Activated T-helper 9 cell treated with anti-CD3 and anti-CD28 coated beads, Interleukin-2, amount 50 U/mL, for 16 hours (primary cell): ENCODE measurements around the gene CYB5D1.
"Not testable (repeated sequence)": the region's sequence is repeated elsewhere in the genome, so short reads cannot be mapped to it uniquely, and the experiment has no call there.

Experiments used
- DNase-seq: peaks from one replicate; pipeline ENCODE4 v3.0.0-alpha.2; 2020; ENCODE audit warnings: low read depth

The CYB5D1 gene

GRCh38 chr17:7856011-7856810 lies 1.6 kb upstream of the CYB5D1 start:
- DNase-seq, result no peak

GRCh38 chr17:7856811-7857712 lies 741 bp upstream of the CYB5D1 start, which contains the start of gene NAA38:
TSS of gene NAA38 (minus strand) at chr17:7857559. CDS start at chr17:7857463, 96 bp downstream.
- peak; percentile 84 for DNase-seq

GRCh38 chr17:7858522-7858810 lies 663 bp downstream of the CYB5D1 start:
- DNase-seq, result no peak

DNA sequence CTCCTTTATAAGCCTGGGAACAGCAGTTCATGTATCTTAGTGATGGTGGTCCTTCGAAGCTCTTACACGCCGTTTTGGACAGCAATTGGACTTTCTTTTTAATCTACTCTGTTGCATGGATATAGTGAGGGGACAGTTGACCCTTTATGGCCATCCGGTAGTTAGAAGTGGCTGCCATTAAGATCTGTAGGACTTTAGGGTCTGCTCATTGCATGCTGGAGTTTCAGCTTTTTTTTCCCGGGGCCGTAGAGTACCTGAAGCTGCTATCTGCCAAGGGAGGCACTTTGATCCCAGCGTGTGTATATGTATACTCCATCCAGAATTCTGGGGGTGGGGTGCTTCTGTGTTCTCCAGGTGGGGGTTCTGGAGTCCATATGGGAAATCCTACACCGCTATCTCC lies 1.2 kb downstream of the CYB5D1 start:
- no peak for DNase-seq

DNA sequence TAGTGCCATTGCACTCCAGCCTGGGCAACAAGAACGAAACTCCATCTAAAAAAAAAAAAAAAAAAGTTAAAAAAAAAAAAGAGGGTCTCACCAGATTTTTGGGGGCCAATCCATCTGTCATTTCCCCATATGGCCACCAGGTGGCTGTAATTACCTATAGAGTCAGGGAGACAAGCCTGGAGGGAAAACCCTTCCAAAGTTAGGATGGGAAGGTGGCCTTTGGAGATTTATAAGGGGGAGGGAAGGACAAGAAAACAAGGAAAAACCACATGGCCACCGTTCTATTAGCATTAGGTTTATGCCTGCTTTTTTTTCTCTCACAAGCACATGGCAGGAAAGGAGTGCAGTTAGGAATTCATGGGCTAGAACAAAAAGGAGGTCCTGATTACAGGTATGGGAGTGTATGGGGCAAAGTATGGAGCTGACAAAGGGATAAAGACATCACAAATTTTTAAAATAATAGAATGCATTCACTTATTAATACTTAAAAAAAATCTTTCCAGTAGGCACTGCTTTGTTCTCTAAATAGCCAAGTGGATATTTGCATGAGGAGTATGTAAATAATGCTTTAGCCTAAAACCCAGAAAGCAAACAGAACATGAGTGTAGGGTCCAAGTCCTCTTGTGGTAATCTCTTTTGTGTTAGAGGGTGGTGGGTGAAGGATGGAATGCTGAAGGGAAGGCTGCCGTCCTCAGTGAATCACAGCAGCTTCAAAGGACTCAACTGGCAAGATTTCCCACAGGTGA lies 5.1 kb downstream of the CYB5D1 start:
- DNase-seq, result no peak

DNA sequence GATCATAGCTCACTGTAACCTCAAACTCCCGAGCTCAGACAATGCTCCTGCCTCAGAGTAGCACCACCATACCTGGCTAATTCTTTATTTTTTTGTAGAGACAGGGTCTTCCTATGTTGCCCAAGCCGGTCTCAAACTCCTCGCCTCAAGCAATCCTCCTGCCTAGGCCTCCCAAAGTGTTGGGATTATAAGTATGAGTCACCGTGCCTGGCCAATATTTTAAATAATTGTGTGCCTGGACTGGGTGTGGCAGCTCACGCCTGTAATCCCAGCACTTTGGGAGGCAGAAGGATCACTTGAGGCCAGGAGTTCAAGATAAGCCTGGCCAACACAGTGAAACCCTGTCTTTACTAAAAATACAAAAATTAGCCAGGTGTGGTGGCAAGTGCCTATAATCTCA lies 6.6 kb downstream of the CYB5D1 start:
- not testable (repeated sequence) for DNase-seq

DNA sequence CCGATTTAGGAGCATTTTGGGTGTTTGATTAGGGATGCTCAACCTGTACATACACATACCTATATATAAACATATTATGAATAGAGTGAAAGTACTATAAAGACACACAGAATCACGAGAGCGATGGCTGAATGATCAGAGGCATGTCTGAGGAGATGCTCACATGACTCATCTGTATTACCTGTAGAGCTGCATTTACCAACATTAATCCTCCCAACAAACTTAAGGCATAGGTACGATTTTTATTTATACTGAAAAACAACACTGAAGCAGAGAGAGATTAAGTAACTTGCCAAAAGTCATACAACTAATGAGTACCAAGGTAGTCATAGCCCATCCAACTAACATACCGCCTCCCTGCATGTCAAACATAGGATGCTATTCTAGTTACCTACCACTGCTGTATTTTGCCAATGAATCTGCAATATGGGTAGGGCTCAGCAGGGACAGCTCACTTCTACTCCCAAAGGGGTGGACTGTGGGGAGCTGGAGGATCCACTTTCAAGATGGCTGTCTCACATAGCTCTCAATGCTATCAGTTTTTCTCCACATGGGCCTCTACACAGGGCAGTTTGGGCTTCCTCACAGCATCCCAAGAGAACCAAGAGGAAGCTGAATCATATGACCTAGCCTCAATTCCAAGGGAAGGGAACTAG lies 7.3 kb downstream of the CYB5D1 start:
- no peak for DNase-seq

DNA sequence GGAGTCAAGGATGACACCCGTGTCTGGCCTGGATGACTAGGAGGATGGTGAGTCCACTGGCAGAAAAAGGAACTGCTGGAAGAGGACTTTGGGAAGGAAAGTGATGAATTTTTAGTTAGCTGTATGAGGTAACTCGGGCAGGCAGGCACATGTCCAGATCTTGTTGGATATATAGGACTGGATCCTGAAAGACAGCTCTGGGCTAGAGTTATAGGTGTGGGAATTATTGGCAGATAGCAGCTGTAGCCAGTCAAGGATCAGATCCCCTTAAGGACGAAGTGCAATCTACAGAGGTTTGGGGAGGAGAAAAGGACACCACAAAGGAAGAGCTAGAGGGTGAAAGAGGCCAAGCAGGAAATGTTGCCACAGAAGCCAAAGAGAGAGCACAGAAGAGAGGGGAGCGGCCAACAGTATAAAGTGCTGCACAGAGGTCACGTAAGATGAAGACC lies 10.1 kb downstream of the CYB5D1 start:
- DNase-seq, result no peak

- DNase-seq, result no peak
Measured at GRCh38 chr17:7873051-7873450, 15.2 kb downstream of the CYB5D1 start.

- DNase-seq, result no peak
Measured at GRCh38 chr17:7875804-7876370, 18.1 kb downstream of the CYB5D1 start.

GRCh38 chr17:7878234-7878633 lies 20.4 kb downstream of the CYB5D1 start:
- DNase-seq, result no peak

GRCh38 chr17:7880076-7880868 lies 22.5 kb downstream of the CYB5D1 start:
- no peak for DNase-seq

GRCh38 chr17:7881276-7882054 lies 23.7 kb downstream of the CYB5D1 start:
- no peak for DNase-seq

DNA sequence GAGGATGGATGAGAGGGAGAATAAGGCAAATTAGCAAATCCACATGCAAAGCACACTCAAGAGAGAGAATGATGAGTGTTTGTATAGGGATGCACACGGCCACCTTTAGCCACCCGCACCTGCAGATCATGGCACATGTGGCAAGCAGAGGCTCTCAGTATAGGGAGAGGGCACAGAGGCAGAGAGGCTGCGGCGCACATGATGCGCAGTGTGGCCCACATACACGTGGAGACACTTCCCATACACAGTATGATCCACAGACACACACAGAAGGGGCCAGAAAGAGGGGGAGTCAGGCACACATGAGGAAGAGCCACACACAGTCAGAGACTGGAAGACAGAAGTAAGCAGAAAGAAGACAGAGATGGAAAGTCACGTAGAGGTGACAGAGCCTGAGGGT lies 24.3 kb downstream of the CYB5D1 start:
- no peak for DNase-seq

- no peak for DNase-seq
Measured at GRCh38 chr17:7882629-7883028, 24.8 kb downstream of the CYB5D1 start.

DNA sequence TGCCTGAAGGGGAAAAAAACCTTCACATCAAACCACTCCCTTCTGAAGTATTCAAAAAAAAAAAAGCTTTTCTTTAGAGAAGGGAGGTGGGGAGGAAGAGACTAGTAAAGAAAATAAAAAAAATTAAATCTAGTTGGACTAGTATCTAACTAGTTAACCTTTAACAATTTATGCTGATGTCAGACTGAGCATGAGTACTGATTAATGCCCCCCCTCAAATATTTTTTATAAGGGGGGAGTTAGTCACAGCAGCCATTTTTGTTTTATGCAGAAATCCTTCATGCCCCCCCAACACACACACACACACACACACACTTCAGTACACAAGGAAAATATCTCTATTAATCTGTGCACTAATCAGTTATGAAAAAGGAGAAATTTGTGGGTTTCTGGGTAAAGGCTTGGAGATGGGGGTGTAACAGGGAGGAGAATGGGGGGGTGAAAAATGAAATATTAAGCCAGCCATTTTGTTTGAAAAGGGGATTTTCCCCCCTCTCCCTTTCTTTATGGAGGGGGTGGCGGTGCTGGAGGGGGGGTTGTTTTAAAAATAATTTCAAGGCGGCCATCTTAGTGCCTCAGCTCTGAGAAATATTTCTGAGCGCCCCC lies 26.1 kb downstream of the CYB5D1 start:
- DNase-seq, result no peak

GRCh38 chr17:7884581-7885366 lies 27.0 kb downstream of the CYB5D1 start:
- DNase-seq, result peak; percentile 34

DNA sequence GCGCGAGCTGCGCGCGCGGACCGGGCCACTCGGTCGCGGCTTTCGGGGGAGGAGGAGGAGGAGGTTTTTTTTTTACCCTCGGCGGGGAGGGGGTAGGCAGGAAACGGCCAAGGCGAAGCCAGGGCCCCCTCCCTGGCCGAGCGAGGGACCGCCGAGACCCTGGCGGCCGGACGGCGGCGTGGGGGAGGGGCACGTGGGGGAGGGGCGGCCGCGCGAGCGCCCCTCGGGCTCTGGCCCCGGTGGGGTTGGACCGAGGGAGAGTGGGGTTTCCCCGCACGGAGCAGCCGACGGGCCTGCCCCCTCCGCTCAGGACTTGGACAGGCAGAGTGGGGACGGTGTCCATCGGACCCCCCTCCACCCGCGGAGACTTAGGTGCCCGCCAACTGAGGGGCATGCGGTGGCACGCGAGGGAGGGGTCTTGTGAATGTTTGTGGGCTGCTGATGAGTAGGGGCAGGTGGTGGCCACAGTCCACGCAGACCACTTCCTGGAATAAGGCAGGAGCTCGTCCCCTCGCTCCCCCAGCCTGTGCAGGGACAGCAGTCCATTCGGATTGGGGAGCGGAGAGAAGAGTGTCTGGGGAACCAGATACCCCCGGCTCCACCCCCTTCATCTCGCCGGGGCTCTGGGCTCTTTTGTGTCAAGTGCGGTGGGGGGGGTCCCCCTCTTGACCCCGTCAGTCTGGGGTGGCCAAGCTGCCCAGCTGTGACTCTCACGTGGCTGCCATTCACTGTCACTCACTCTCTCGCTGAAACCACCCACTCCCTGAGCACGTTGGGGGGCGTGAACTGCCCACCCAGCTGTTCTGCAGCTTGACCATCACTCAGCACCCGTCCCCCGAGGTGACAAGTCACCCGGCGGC lies 27.8 kb downstream of the CYB5D1 start:
- peak; percentile 31 for DNase-seq
